Psoas muscle (tissue), 8 donors: ENCODE measurements around the gene PPT2. TPM values are rescaled to one million over a fixed set of nuclear protein-coding genes. Genes with fewer than 3 reads are reported as not detected.

ENCODE experiments used
- ATAC-seq, 4 donors: fragments of 200-7000 bp; cut with Tn5 transposase; one replicate each; pipeline ENCODE4 v1.9.1; 2020; ENCODE audit warnings: moderate library complexity in 3 of 4, mild to moderate bottlenecking in 2 of 4
- DNase-seq, 2 donors: peaks; one replicate each; pipeline ENCODE4 v3.0.0-alpha.2; 2020
- H3K27ac ChIP-seq: fragments of 200-600 bp; one replicate; pipeline ENCODE4 v1.8.0; 2022
- H3K27me3 ChIP-seq, 3 donors: fragments of 200-600 bp in 1 of 3; one replicate each; pipeline versions ENCODE4 v1.6.1 to v1.8.0; 2013 to 2022; ENCODE audit warnings: low read length in 2 of 3, mild to moderate bottlenecking in 2 of 3, moderate library complexity in 1 of 3; ENCODE audit not compliant: insufficient read depth in 3 of 3
- H3K36me3 ChIP-seq, 2 donors: fragments of 200-600 bp in 1 of 2; one replicate each; pipeline versions ENCODE4 v1.6.1 to v1.8.0; 2013 to 2022; ENCODE audit warnings: low read depth in 1 of 2, mild to moderate bottlenecking in 1 of 2, moderate library complexity in 1 of 2; ENCODE audit not compliant: insufficient read depth in 1 of 2
- H3K4me1 ChIP-seq: fragments of 200-600 bp; one replicate; pipeline ENCODE4 v1.8.0; 2022
- H3K4me3 ChIP-seq: fragments of 200-600 bp; one replicate; pipeline ENCODE4 v1.8.0; 2022; ENCODE audit warnings: mild to moderate bottlenecking
- H3K9me3 ChIP-seq: fragments of 200-600 bp; one replicate; pipeline ENCODE4 v1.8.0; 2022
- whole genome bisulfite sequencing, 3 donors: extraction: QIAGEN DNeasy Blood & Tissue Kit; methylation state at CpG; one replicate each; pipeline versions ENCODE4 v1.1.6 to v1.1.7; 2013; 5-methylcytosine and 5-hydroxymethylcytosine counted together
- intact Hi-C, 2 donors: fragments of 100-400 bp; cut with DNase I; formaldehyde crosslinking; loops; one replicate each; pipeline versions ENCODE4 v1.11.0 to v1.14.2; 2022
- long read RNA-seq, 2 donors: library from polyadenylated mRNA; unstranded; transcript quantifications; one replicate each; pipeline ENCODE4 v2.0.0, GENCODE V29; 2021
- polyA plus RNA-seq, 3 donors: library from polyadenylated mRNA; stranded (reverse); fragments of 200-250 nt; gene quantifications; one replicate each; pipeline ENCODE4 v1.2.3, GENCODE V29; 2013
- total RNA-seq, 4 donors: library from RNA; stranded (reverse); fragmentation: NEBNext Ultra II Directional in 2 of 4; extraction: Animal tissue kit (Norgen Biotek cat#: 25700) in 2 of 4; gene quantifications; one replicate each; pipeline versions ENCODE4 v1.2.1 to v1.2.4, GENCODE V29; 2021 to 2023
- TF ChIP-seq, protein P1 (sequence below): fragments of 200-600 bp; IDR thresholded peaks from one replicate; pipeline ENCODE4 v1.8.0; 2022; ENCODE audit warnings: antibody characterized with exemption
- donor health status: healthy with polysubstance abuse.
- donor health status: DM: no; HTN: no; CAD: no; lungs with moderate emphysema.
- donor health status: Bipolar disorder and iron deficiency.
- donor health status: healthy.
- donor health status: DM: yes; HTN: yes; CAD: no.
- donor health status: DM: no; HTN: no; CAD: no.
- donor health status: DM: no; HTN: no; CAD: no.
- donor health status: DM: yes; HTN: yes; CAD: no.

PPT2 gene
- total RNA-seq (10 to 100 TPM; 11.3 to 15.1 (median 14.0) TPM), polyA plus RNA-seq (10 to 100 TPM; 12.5 to 28.3 (median 18.0) TPM)
- long read RNA-seq, donor 1, partial matches to known transcripts: 4 of 8 reads
- long read RNA-seq, donor 1, other reads (novel, unspliced or antisense): 0 of 8 reads
- long read RNA-seq, donor 2, transcript PPT2-244 (9 exons, 2,053 nt): major isoform, 8 of 17 reads
- long read RNA-seq, donor 2, partial matches to known transcripts: 5 of 17 reads
- long read RNA-seq, donor 2, other reads (novel, unspliced or antisense): 3 of 17 reads

DNA sequence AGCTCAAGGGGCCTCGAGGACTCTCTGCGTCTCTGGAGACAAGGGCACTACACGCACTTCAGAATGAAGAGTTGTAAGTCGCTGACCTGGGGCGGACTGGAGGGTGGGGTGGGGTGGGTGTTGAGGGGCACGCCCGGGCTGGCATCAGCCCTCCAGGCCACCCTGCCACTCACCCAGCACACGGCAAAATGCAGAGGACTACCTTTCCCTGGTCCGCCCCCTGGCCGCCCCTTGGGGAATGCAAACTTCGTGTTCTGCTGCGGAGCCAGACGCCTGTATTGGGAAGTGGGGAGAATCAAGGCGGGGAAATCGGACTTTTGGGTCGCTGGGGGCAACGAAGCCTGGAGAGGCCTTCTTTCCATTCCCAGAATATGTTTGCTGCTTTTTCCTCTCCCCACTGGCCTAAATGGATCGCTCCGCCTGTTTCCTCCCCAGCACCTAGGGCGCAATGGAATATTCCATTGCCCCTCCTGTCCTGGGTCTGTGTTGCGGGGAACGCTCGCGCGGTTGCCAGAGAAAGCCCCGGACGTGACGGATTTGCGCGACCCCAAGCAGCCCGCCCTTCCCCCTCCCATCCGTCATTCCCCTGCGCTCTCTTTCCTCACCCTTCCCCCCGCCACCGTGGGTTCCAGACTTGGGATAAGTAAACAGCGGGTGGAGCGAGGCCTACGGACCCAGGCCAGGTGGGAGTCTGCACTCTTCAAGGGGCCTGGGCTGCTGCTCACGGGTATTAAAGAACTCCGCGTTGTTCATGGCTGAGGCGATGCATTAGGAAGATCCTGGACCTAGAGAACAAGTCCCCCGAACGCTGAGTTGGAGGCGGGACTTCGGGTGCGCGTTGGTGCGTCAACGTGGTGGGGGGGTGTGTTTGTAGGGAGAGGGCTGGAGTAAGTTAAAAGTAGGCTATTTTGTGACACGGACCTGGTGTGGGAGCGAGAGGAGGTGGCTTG is at the start of gene PPT2:
TSS of gene PPT2 (plus strand) at position 578 of the 950 bp plus-strand sequence. CDS start 454 bp downstream, outside the sequence.
- 2 to 4% (median 2%) methylated on average over 52 of the region's 52 CpGs for WGBS, 3 donors
- no peaks in the 10 kb centered on the region for H3K9me3 ChIP-seq
- ATAC-seq (peak; percentile 82 to 93 (median 89)), DNase-seq (peak; percentile 93 to 95)
- peak within 1 kb of the TSS; percentile 74 for H3K27ac ChIP-seq
- peaks cover 0 to 15% (median 7%) of the 10 kb centered on the region in 3 donors for H3K27me3 ChIP-seq
- peak within 1 kb of the TSS; percentile 76 for H3K4me3 ChIP-seq
- H3K4me1 ChIP-seq: peaks cover 9% of the 10 kb centered on the region
- peaks cover 8 to 33% of the 10 kb centered on the region in 2 donors for H3K36me3 ChIP-seq
- TF ChIP-seq, protein P1, sequence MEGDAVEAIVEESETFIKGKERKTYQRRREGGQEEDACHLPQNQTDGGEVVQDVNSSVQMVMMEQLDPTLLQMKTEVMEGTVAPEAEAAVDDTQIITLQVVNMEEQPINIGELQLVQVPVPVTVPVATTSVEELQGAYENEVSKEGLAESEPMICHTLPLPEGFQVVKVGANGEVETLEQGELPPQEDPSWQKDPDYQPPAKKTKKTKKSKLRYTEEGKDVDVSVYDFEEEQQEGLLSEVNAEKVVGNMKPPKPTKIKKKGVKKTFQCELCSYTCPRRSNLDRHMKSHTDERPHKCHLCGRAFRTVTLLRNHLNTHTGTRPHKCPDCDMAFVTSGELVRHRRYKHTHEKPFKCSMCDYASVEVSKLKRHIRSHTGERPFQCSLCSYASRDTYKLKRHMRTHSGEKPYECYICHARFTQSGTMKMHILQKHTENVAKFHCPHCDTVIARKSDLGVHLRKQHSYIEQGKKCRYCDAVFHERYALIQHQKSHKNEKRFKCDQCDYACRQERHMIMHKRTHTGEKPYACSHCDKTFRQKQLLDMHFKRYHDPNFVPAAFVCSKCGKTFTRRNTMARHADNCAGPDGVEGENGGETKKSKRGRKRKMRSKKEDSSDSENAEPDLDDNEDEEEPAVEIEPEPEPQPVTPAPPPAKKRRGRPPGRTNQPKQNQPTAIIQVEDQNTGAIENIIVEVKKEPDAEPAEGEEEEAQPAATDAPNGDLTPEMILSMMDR: peak; percentile 13
- intact Hi-C loops: loop anchor here (1.0 to 5.0 kb wide), 2 partner anchors 36 to 37 kb away; no protein-coding TSS in a partner anchor

- Histone ChIP-seq H3K27me3 (peaks cover 0 to 20% (median 9%) of the 10 kb centered on the region in 3 donors), H3K4me3 (no peak overlapping the region), H3K4me1 (no peaks in the 10 kb centered on the region), H3K27ac (no peak overlapping the region), H3K9me3 (no peaks in the 10 kb centered on the region), H3K36me3 (no peaks in the 10 kb centered on the region)
- intact Hi-C loops: no loop called here
- 76 to 80% (median 79%) methylated on average over 4 of the region's 4 CpGs for WGBS, 3 donors
- TF ChIP-seq, protein P1: no peak
- no peak for DNase-seq
- no peak for ATAC-seq
Measured at GRCh38 chr6:32105433-32105832, 48.5 kb upstream of the PPT2 start.

- peaks cover 7% of the 10 kb centered on the region for H3K4me1 ChIP-seq
- H3K4me3 ChIP-seq: peak overlapping the region; percentile 58
- intact Hi-C loops: no loop called here
- TF ChIP-seq, protein P1: no peak
- no peaks in the 10 kb centered on the region for H3K36me3 ChIP-seq
- 40 to 64% (median 59%) methylated on average over 1 of the region's 1 CpG for whole genome bisulfite sequencing, 3 donors
- DNase-seq (no peak), ATAC-seq (peak in 1 of 4 donors; percentile 29)
- peaks cover 0 to 20% (median 9%) of the 10 kb centered on the region in 3 donors for H3K27me3 ChIP-seq
- peak overlapping the region; percentile 67 for H3K27ac ChIP-seq
- H3K9me3 ChIP-seq: no peaks in the 10 kb centered on the region
Measured at GRCh38 chr6:32107406-32107805, 46.5 kb upstream of the PPT2 start.

GRCh38 chr6:32108094-32108627 is 45.8 kb upstream of the PPT2 start:
- intact Hi-C loops: no loop called here
- WGBS, 3 donors: 1 to 3% (median 2%) methylated on average over 14 to 15 of the region's 15 CpGs
- TF ChIP-seq, protein P1: no peak
- Histone ChIP-seq H3K27ac (peak overlapping the region; percentile 67), H3K27me3 (peaks cover 0 to 20% (median 9%) of the 10 kb centered on the region in 3 donors), H3K4me1 (peaks cover 7% of the 10 kb centered on the region), H3K9me3 (no peaks in the 10 kb centered on the region), H3K4me3 (peak overlapping the region; percentile 58), H3K36me3 (no peaks in the 10 kb centered on the region)
- DNase-seq (peak; percentile 73 to 81), ATAC-seq (peak; percentile 51 to 59 (median 54))
